GM18868 (cell line): ENCODE measurements around the gene PCSK6.

Experiments used
- ATAC-seq: cut with Tn5 transposase; IDR thresholded peaks from one replicate; pipeline ENCODE4 v1.9.1; 2021; ENCODE audit warnings: mild to moderate bottlenecking, moderate library complexity; ENCODE audit not compliant: unreplicated experiment

Gene PCSK6

DNA sequence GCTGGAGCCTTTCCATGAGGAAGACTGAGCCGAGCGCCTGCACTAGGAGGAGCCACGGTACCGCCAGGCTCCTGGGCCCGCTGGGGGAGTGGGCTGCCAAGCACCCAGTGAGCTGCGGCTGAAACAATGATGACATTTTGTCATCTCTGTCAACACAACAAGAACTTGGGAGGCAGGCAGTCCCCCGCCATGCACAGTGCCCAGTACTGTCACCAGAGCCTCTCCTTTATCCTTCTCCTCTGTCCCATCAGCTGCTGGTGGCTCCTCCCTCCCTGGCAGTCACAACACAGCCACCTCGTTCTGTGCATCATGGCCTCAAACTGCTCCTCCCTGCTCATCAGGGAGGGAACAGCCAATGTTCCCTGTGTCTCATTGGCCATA, 34.0 kb upstream of the PCSK6 start:
- ATAC-seq, result no peak

GRCh38 chr15:101522621-101523559, 33.4 kb upstream of the PCSK6 start:
- ATAC-seq, result no peak

DNA sequence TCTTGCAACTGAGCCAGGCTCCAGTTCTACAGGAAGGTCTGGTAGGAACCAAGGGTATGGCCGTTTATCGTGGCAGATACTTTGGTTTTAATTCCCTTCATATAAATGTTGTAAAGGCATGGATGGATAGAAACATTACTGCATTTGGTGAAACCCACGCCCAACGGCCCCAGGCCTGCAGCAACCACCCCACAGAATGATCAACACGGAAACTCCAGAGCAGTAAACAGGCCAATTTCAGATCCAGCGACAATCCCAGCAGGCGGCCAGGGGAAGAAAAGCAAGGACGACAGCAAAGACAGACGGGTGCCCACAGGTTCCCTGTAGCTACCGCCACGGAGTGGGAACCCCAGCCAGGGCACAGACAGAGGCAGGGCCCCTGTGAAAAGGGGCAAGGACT, 32.6 kb upstream of the PCSK6 start:
- no peak for ATAC-seq

DNA sequence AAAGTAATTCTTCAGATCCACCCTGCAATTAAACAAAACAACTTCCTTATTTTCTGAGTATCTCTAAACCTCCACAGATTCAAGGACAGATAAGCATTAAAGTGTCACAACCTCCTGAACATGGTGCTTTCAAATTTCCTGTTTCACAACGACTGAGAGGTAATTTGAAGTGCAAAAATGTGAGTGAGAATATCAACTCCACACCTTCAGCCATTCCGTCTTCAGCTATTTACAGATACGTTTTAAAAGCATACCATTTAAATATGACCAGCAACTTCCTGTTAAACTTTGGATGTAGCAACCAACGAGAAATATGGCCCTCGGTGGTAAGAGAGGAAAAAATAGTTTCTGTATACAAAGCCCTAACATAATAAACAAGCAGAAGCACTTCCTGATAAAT, 32.1 kb upstream of the PCSK6 start:
- no peak for ATAC-seq

- no peak for ATAC-seq
Measured at GRCh38 chr15:101521069-101521468, 31.6 kb upstream of the PCSK6 start.

- no peak for ATAC-seq
Measured at GRCh38 chr15:101520395-101520794, 30.9 kb upstream of the PCSK6 start.

- ATAC-seq, result no peak
Measured at GRCh38 chr15:101517504-101517903, 28.0 kb upstream of the PCSK6 start.

DNA sequence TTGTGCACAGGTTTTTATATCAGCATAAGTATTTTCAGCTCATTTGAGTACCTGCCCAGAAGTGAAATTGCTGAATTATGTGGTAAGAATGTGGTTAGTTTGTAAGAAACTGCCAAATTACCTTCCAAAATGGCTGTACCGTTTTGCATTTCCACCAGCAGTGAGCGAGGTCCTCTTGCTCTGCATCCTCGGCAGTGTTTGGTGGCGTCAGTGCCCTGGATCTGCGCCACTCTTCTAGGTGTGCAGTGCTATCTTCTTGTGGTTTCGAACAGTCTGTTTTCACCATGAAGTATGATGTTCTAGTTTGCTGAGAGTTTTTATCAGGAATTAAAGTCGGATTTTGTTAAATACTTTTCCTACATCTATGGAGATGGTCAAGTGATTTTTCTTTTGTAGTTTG, 24.8 kb upstream of the PCSK6 start:
- ATAC-seq, result no peak

DNA sequence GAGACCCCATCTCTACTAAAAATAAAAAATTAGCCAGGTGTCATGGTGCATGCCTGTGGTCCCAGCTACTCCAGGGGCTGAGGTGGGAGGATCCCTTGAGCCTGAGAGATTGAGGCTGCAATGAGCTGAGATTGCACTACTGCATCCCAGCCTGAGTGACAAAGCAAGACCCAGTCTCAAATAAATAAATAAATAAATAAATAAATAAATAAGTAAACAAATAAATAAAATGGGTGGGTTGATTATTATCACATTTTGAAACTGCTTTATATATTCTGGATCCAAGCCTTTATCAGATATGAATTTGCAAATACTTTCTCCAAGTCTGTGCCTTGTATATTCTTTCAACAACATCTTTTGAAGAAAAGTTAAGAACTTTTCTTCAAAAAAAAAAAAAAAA, 22.2 kb upstream of the PCSK6 start:
- no peak for ATAC-seq

DNA sequence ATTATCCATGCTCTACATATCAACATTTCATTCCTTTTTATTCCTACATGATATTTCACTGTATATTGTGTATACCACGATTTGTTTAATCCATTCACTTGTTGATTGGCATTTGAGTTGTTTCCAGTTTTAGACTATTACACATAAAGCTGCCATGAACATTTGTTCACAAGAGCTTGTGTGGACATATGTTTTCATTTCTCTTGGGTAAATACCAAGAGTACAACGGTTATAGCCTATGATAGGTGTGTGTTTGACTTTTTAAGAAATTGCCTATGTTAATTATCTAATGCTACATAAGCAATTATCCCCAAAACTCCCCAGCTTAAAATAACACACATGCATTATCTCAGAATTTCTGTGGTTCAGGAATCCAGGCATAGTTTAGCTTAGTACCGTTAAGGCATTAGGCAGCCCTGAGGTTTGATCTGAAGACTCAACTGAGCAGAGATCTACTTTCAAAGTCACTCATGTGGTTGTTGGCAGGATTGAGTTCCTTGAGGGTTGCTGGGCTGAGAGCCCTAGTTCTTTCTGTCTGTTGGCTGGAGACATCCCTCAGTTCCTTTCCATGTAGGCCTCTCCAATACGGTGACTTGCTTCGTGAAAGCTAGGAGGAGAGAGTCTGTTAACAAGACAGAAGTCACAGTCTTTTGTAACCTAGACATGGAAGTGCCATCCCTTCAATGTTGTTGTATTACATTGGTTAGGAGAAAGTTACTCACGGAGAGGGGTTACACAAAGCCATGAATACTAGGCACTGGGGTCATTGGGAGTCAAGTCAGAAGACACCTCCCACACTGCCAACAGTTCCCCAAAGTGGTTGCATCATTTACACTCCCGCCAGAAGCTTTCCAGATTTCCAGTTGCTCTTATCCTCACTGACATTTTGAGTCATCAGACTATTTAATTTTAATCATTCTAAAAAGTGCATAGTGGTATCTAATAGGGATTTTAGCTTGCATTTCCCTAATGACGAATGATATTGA, 21.0 kb upstream of the PCSK6 start:
- ATAC-seq, result no peak

DNA sequence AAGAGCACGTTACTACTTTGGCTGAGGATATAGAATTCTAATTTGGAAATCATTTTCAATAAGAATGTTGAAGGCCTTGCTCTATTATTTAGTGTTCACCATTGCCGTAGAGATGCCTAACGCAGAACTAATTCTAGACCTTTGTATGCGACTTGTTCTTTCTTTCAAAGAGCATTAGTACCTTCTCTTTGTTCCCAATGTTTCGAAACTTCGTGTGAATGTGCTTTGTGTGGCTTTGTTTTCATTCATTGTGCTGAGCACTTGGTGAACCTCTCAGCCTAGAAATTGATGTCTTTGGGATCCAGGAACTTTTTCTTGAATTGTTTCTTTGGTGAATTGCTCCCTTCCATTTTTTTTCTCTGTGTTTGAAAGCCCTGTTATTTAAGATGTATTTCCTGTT, 19.8 kb upstream of the PCSK6 start:
- no peak for ATAC-seq

DNA sequence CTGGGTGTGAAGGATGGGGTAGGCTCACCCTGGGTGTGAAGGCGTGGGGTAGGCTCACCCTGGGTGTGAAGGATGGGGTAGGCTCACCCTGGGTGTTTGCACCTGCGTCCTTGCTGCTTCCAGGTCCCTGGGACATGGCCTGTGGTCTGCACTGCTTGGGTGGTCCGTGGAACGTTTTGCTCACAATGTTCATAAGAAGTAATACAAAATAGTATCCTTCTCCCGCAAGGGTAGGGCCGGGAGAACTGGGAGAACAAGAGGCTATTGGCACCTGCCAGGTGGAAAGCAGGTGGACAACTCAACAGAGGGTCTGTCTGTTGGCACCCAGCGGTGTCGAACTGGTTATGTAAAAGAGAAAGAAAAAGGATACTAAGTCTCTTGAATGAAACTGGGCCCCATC, 17.0 kb upstream of the PCSK6 start:
- ATAC-seq, result no peak

DNA sequence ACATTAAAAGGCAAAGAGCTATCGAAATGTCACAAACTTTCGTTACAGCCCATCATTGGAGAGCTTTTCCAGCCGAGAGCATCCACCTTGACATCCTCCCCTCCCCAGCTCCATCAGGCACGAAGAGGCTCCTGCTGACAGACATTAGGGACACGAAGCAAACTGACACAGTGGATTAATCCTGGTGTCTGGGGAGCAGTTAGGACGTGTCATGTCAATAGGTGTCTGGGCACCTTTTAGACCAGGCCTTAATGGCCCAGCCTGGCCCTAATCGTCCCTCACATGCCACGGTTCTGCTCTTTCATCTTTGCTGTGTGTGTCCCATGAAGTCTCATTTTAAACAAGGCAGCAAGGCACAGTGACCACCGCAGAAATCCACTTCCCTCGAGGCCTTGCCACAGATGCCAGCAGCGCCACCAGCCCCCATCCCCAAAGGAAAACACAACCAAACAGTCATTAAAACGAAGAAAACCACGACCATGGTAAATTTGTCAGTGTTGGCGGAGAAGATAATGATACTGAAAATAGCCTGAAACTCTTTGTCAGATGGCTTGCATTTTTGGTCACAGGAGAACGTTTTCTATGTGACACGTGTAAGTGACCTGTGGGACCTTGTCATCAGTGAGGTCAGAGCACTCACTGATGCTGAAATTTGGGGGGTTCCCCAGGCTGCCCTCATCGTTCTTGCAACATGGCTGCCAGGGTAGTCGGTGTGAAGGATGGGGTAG, 16.3 kb upstream of the PCSK6 start:
- peak; percentile 36 for ATAC-seq

GRCh38 chr15:101504866-101505609, 15.5 kb upstream of the PCSK6 start:
- no peak for ATAC-seq

GRCh38 chr15:101504373-101504772, 14.9 kb upstream of the PCSK6 start:
- ATAC-seq, result no peak

DNA sequence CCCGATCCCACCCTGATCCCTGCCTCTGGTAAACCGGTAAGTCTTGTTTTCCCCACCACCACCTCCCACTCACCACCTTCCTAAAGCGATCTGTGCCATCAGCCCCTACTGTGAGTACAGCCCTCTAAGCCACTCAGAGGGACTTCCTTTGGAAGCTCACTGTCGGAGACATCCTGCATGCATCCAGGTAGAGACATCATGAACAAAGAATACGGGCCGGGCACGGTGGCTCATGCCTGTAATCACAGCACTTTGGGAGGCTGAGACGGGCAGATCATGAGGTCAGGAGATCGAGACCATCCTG, 13.7 kb upstream of the PCSK6 start:
- no peak for ATAC-seq

DNA sequence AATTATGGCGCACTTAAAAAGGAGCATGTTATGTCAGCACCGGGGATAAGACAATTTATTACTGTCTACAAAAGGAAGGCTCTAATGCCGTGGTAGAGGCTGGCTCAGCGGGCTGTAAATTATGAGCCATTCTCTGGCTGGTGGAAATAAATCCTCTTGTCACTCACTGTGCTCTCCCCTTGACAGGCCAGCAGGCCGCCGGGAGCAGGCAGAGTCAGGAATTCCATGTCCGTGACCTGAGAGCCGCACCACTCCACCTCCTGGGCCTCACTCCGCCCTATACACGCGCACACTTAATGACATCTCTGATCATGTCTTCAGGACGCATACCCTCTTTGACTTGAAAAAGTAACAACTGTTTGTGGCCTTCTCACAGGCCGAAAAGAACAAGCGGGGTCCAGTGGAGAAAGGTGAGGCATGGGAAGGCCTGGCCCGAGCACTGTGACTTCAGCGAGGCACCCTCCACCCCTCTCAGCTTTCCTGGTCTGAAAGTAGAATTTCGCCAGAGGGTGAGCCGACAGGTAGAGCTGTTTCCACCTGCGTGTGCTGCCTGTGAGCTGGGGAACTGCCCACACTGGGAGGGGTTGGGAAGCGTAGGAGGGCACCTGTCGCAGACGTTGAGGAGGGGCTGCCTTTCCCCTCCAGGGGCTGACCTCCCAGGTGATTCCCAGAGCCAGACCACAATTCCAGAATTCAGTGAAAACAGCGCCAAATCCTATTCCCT, 13.2 kb upstream of the PCSK6 start:
- ATAC-seq, result no peak

DNA sequence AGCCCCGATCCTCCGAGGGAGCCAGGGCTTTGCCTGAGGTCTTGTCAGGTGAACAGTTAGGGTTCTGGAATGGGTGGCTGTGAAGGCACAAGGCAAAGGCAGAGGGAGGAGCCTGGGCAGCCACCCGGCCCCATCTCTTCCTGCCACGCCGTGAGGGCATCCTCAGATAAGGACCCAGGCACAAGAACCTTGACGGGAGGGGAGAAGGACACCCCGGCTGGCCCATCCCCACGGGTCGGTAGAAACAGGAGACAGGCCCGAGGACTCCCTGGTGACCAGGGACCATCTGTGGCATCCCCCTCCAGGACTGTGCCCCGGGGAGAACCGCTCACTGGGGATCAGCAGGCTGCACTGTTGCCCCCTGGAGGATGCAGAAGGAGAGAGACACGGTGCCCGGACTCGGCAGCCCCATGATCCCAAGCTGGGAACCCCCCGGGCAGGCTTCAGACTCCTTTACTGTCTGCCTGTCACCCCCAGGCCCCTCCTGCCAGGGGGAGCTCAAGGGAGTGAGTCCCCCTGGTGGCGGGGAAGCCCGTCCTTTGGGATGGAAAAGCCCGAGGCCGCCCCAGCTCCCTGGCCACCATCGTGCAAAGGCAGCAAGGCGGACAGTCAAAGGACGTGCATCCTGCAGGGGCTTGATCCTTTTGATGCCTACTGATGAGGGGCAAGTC, 12.3 kb upstream of the PCSK6 start:
- ATAC-seq, result peak; percentile 69

GRCh38 chr15:101500865-101501551, 11.5 kb upstream of the PCSK6 start:
- peak; percentile 33 for ATAC-seq
